IPS-20b (cell line): ENCODE measurements around the gene TOR1A.
A peak's percentile ranks its signal among the peaks of the same experiment; 100 is the strongest.

ENCODE experiments used
- H3K27ac ChIP-seq: one replicate; pipeline ENCODE4 v1.5.1; 2013; ENCODE audit warnings: low read length
- H3K27me3 ChIP-seq: 2 replicates; pipeline ENCODE4 v1.6.1; 2013; ENCODE audit warnings: mild to moderate bottlenecking, low read length, inconsistent platforms; ENCODE audit not compliant: insufficient read depth
- H3K36me3 ChIP-seq: 2 replicates; pipeline ENCODE4 v1.6.1; 2013; ENCODE audit warnings: low read depth, mild to moderate bottlenecking, inconsistent platforms, low read length, moderate library complexity; ENCODE audit not compliant: insufficient read depth
- H3K4me1 ChIP-seq: 2 replicates; pipeline ENCODE4 v1.6.1; 2013; ENCODE audit warnings: mild to moderate bottlenecking, control low read depth, inconsistent platforms, low read length, moderate library complexity; ENCODE audit not compliant: insufficient read depth
- H3K4me3 ChIP-seq: 2 replicates; pipeline ENCODE4 v1.5.1; 2013; ENCODE audit warnings: mild to moderate bottlenecking, low read length, inconsistent platforms
- H3K9ac ChIP-seq: 2 replicates; pipeline ENCODE4 v1.6.1; 2013; ENCODE audit warnings: low read depth, mild to moderate bottlenecking, inconsistent platforms, low read length, moderate library complexity
- H3K9me3 ChIP-seq: 2 replicates; pipeline ENCODE4 v1.6.1; 2013; ENCODE audit warnings: mild to moderate bottlenecking, low read depth, low read length, inconsistent platforms; ENCODE audit not compliant: insufficient read depth

Gene TOR1A

DNA sequence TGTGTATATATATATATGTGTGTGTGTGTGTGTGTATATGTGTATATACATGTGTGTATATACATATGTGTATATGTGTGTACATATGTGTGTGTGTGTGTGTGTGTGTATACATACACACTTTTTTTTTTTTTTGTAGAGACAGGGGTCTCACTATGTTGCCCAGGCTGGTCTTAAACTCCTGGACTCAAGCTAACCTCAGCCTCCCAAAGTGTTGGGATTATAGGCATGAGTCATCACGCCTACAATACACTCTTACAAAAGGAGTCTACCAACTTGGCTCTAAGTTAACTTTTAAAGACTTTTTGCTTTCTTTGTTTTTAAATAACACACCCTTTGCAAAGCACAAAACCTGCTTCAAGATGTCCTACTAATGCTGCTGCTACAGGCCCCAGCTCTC, 9.0 kb upstream of the TOR1A start:
- no peaks in the 10 kb centered on the region for H3K9me3 ChIP-seq
- H3K4me1 ChIP-seq, result peaks cover 14% of the 10 kb centered on the region; the same call in 1 of the 2 replicates
- H3K27ac ChIP-seq, result no peak overlapping the region
- peaks cover 51% of the 10 kb centered on the region for H3K36me3 ChIP-seq
- H3K4me3 ChIP-seq, result no peak overlapping the region
- no peak overlapping the region for H3K9ac ChIP-seq
- no peaks in the 10 kb centered on the region for H3K27me3 ChIP-seq

DNA sequence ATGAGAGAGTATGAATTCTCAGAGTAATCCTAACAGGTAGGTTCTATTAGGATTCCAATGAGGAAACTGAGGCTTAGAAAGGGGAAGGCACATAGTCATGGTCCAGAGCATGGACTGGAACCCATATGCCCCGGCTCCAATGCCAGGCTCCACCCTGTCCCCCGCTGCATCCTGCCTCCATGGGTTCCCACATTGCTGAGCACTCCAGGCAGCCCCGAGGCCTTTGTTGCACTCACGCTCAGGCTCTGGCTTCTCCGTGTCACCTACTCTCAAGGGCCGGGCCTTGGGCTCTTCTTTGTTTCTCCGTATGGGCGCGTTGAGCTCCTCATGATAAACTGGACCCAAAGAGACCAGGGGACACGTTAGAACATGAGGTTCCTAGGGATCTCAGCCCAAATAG, 5.0 kb upstream of the TOR1A start:
- peaks cover 61% of the 10 kb centered on the region for H3K36me3 ChIP-seq
- H3K4me3 ChIP-seq, result no peak overlapping the region

DNA sequence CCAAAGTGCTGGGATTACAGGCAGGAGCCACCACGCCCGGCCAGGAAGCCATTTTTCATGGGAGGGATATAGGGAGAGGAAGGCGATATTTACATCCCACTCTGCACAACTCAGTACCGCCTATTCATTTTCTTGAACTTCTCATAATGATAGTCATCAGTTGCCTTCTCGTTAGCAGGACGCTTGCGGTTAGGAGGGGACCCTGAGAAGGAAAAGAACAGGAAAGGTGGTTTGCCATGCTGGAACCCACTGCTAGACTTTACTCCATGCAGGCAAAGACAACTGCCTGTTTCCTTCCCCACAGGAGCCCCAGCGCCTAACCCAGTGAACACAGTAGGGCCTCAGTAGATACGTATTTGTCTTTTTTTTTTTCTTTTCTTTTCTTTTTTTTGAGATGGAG, 4.1 kb upstream of the TOR1A start:
- no peaks in the 10 kb centered on the region for H3K4me1 ChIP-seq
- H3K9ac ChIP-seq, result no peak overlapping the region
- H3K4me3 ChIP-seq, result no peak overlapping the region
- H3K27me3 ChIP-seq, result no peaks in the 10 kb centered on the region
- peaks cover 57% of the 10 kb centered on the region for H3K36me3 ChIP-seq
- no peak overlapping the region for H3K27ac ChIP-seq
- H3K9me3 ChIP-seq, result no peaks in the 10 kb centered on the region

More for the DNA sequence above, 5.0 kb upstream of the TOR1A start:
- no peaks in the 10 kb centered on the region for H3K9me3 ChIP-seq
- H3K27me3 ChIP-seq, result no peaks in the 10 kb centered on the region
- H3K9ac ChIP-seq, result no peak overlapping the region
- no peak overlapping the region for H3K27ac ChIP-seq
- H3K4me1 ChIP-seq, result 0 out of 2 replicates have a peak, but pooled peaks cover 2% of the 10 kb centered on the region

DNA sequence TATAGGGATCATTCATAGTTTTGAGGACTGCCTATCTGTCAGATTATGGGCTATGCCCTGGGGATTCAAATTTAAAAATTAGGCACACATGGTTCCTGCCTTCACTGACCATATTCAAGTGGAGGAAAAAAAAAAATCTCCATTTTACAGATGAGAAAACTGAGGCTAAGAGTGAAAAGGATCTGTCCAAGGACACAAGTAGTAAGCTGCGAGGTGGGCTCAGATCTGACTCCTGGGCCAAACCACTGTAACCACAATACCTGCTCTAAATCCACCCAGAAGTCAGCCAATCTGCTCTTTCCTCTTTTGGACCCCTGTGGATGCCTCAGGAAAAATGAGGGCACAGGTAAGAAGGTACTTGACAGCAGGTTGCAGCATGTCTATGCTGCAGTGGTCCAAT, 2.8 kb upstream of the TOR1A start:
- no peaks in the 10 kb centered on the region for H3K9me3 ChIP-seq
- peaks cover 54% of the 10 kb centered on the region for H3K36me3 ChIP-seq
- no peak overlapping the region for H3K27ac ChIP-seq

DNA sequence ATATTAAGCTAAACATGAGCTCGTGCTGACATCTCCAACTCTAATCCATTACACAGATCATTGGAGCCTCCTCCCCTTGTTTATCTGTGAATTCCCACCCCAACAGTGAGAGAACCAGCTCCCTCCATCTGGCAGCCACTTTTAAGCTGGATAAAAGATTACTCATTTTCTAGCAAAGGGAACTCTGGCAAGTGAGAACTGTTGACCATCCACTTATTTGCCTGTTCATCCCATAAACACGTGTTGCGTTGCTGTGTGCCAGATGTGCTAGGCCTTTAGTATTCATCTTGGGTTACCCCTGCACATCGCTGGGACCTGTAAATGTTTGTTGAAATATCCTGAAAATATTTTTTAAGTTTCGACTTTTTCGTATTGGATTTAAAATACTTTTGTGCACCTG, 2.4 kb upstream of the TOR1A start:
- H3K4me3 ChIP-seq, result no peak overlapping the region
- H3K36me3 ChIP-seq, result peaks cover 55% of the 10 kb centered on the region
- no peaks in the 10 kb centered on the region for H3K9me3 ChIP-seq
- H3K4me1 ChIP-seq, result no peaks in the 10 kb centered on the region
- H3K27me3 ChIP-seq, result no peaks in the 10 kb centered on the region
- no peak overlapping the region for H3K27ac ChIP-seq
- H3K9ac ChIP-seq, result no peak overlapping the region

More for the DNA sequence above, 2.8 kb upstream of the TOR1A start:
- H3K4me1 ChIP-seq, result no peaks in the 10 kb centered on the region
- no peak overlapping the region for H3K4me3 ChIP-seq
- H3K9ac ChIP-seq, result no peak overlapping the region
- no peaks in the 10 kb centered on the region for H3K27me3 ChIP-seq

DNA sequence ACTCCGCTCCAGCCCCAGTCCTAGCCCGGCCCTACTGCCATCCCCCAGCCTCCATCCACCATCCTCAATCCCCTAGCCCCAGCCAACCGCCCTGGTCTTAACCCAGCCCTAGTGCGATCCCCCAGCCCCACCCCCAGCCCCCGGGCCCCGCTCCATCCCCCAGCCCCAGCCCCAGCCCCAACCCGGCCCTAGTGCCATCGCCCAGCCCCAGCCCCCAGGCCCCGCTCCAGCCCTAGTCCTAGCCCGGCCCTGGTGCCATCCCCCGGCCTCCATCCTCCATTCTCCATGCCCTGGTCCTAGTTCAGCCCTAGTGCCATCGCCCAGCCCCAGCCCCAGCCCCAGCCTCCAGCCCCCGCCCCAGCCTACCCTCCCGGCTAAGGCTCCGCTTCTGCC, 398 bp downstream of the TOR1A start:
- Histone ChIP-seq H3K9me3 (no peaks in the 10 kb centered on the region), H3K27ac (no peak overlapping the region), H3K27me3 (no peaks in the 10 kb centered on the region), H3K36me3 (peaks cover 50% of the 10 kb centered on the region), H3K4me3 (peak overlapping the region; percentile 76), H3K9ac (peak overlapping the region; percentile 82; the same call in 1 of the 2 replicates), H3K4me1 (no peaks in the 10 kb centered on the region)

DNA sequence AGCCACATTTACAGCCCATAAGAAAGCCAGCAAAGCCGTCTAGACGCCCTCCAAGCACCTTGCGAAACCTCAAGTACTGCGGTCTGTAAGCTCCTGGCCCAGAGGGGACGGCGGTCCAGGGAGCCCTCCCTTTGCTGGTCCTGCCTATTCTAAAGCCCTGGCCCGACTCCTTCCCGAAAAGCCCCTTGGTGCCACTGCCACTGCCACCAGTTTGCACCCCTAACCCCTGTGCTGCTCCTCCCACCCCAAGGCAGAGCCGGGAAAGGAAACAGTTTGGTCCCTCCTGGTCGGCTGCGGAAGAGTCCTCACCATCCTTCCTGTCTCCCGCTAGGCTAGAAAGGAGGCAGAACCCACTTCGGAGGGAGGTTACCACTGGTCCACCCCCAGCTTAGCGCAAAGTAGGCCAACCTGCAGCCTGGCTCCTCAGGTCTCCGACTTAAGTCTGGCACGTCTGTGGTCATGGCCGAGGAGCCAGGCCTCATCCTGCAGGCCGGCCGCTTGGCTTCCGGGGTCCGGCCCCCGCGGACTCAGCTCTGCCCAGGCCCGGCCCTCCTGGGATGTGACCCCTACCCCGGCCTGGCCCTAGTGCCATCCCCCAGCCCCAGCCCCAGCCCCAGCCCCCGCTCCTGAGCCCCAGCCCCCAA, 916 bp downstream of the TOR1A start:
- Histone ChIP-seq H3K27ac (no peak overlapping the region), H3K9ac (peak overlapping the region; percentile 68; the same call in 1 of the 2 replicates), H3K36me3 (peaks cover 51% of the 10 kb centered on the region), H3K4me1 (no peaks in the 10 kb centered on the region), H3K27me3 (no peaks in the 10 kb centered on the region), H3K4me3 (peak overlapping the region; percentile 81), H3K9me3 (no peaks in the 10 kb centered on the region)

DNA sequence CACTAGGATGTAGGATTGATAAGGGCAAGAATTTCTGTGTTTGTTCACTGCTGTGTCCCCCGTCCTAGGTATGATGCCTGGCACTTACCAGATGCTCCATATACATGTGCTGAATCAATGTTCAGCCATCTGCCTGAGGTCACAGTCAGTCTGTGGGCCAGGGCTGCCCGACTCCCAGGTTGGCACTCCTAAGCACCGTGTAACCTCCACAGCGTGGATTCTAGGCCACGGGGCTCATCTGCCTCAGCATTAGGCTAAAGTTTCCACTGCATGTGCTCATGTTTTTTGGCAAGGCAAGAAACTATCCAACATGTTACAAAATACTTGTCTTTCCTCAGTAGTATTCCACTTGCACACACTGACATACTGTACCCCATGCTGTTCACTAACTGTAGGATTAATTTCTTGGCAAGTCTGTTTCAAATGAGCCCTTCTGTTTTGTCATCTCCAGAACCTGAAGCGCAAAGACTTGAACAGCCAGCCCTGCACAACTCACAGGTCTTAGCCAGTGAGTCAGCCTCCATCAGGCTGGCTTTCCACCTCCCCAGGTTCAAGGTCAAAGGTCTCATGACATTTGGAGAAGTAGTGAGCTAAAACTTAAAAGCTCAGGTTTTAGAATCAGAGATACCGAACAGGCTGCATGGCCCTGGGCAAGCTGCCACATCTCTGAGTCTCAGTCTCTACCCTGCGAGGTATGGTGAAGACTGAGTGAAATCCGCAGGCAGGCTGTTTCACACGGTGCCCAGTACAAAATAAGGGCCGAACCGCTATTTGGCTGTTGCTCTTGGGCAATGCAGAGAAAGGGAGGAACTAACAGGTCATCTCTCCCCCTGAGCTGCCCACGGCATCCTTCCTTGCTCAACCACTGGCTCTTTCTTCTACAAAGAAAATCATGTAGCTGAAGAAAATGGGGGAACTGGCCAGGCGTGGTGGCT, 7.2 kb downstream of the TOR1A start:
- Histone ChIP-seq H3K27ac (no peak overlapping the region), H3K4me3 (no peak overlapping the region), H3K9me3 (no peaks in the 10 kb centered on the region), H3K4me1 (no peaks in the 10 kb centered on the region), H3K36me3 (peaks cover 87% of the 10 kb centered on the region), H3K9ac (no peak overlapping the region), H3K27me3 (no peaks in the 10 kb centered on the region)

DNA sequence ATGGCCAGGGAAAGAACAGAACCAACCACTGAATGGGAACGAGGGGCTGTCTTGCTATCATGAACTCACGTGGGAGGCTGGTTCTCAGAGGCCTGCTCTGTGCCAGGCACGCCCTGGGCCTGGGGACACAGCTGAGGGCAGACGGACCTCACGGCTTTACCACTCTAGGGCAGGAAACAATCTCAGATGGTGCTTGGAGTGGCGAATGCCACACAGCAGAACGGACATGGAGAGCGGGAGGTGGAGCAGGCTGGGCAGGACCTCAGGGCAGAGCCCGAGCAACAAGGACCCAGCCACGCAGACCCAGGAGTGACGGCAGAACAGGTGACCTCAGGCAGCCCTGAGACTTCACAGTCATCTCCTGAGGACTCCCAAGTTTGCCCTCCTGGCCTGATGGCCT, 8.7 kb downstream of the TOR1A start:
- H3K27me3 ChIP-seq, result no peaks in the 10 kb centered on the region
- no peaks in the 10 kb centered on the region for H3K9me3 ChIP-seq
- no peak overlapping the region for H3K27ac ChIP-seq
- H3K4me3 ChIP-seq, result no peak overlapping the region
- peaks cover 85% of the 10 kb centered on the region for H3K36me3 ChIP-seq
- no peak overlapping the region for H3K9ac ChIP-seq
- H3K4me1 ChIP-seq, result no peaks in the 10 kb centered on the region

DNA sequence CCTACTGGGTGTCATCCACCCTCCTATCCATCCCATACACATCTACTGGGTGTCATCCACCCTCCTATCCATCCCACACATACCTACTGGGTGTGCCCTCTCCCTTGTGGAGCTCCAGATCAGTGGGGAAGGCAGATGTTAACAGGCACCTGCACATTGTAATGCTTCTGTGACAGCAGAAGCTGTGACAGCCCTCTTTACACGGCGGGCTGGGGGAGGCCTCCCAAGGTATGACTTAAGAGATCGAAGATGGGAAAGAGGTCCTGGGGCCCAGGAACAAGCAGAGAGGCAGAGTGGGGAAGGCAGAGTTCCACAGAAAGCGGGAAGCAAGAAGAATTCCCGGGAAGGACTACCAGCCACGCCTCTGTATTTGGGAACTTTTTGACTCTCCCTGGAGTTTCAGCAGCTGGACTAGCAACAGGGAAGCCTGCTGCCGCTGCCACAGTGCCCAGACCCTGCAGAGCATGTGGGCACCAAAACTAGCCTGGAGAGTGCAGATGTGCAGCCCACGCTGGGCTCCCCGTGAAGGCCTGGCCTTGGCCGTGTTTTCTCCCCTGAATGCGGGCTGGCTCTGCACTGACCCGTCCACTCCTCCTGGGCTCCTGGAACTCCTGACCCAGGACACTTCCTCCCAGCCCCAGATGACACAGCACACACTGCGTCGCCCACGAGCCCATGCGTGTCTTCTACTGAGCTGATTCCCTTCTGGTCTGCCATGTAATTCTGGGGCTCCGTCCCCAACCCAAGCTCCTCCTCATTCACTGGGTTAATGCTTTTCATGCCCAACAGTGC, 9.3 kb downstream of the TOR1A start:
- Histone ChIP-seq H3K36me3 (peaks cover 87% of the 10 kb centered on the region), H3K27ac (no peak overlapping the region), H3K9me3 (no peaks in the 10 kb centered on the region), H3K4me1 (no peaks in the 10 kb centered on the region), H3K4me3 (no peak overlapping the region), H3K9ac (no peak overlapping the region), H3K27me3 (no peaks in the 10 kb centered on the region)

DNA sequence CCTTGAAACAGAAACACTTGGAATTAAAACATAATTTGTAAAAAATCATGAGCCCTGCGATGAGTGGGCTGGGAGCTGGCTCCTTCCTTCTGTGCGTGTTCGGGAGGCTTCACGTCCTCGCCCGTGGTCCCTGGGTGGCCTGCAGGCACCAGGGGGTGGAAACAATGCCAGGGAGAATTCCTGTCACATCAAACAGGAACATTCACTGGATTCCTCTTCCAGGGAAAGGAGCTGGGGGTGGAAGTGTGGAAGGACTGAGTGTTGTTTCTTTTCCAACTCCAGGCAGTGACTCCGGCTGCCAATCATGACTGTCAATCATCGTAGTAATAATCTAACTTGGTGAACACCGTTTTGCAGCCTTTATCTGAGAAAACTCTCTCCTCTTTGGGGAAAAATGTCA, 10.3 kb downstream of the TOR1A start:
- no peak overlapping the region for H3K4me3 ChIP-seq
- no peak overlapping the region for H3K27ac ChIP-seq
- H3K36me3 ChIP-seq, result peaks cover 90% of the 10 kb centered on the region
- no peaks in the 10 kb centered on the region for H3K4me1 ChIP-seq
- no peak overlapping the region for H3K9ac ChIP-seq
- H3K27me3 ChIP-seq, result no peaks in the 10 kb centered on the region
- H3K9me3 ChIP-seq, result no peaks in the 10 kb centered on the region
